ENCODE data around the gene PTX4. TPM values are rescaled to one million over a fixed set of nuclear protein-coding genes. Genes with fewer than 3 reads are reported as not detected.
A peak's percentile ranks its signal among the peaks of the same experiment; 100 is the strongest.

Gene PTX4
- polyA plus RNA-seq, 10 donors, result 0.13 to 1.5 (median 0.53) TPM

- DNase-seq, result no peak
Observed at GRCh38 chr16:1502092-1503004, 13.6 kb upstream of the PTX4 start.

DNA sequence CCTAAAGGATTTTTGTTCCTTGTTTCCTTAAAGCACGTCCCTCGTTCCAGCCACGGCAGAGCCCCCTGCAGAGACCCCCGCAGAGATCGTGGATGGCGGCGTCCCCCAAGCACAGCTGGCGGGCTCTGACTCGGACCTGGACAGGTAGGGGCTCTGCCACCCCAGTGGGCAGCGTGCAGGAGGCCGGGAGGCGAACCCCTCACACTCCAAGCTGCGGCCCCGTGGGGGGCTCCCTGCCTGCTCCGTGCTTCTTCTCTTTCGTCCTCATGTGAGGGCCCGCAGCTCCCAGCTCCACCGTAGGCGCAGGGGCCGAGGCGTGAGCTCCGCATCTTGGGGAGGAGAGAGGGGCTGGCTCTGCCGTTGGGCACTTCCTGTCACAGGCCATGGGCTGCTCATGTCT is 12.9 kb upstream of the PTX4 start:
- DNase-seq, result no peak

- no peak for DNase-seq
Observed at GRCh38 chr16:1500465-1501150, 11.9 kb upstream of the PTX4 start.

DNA sequence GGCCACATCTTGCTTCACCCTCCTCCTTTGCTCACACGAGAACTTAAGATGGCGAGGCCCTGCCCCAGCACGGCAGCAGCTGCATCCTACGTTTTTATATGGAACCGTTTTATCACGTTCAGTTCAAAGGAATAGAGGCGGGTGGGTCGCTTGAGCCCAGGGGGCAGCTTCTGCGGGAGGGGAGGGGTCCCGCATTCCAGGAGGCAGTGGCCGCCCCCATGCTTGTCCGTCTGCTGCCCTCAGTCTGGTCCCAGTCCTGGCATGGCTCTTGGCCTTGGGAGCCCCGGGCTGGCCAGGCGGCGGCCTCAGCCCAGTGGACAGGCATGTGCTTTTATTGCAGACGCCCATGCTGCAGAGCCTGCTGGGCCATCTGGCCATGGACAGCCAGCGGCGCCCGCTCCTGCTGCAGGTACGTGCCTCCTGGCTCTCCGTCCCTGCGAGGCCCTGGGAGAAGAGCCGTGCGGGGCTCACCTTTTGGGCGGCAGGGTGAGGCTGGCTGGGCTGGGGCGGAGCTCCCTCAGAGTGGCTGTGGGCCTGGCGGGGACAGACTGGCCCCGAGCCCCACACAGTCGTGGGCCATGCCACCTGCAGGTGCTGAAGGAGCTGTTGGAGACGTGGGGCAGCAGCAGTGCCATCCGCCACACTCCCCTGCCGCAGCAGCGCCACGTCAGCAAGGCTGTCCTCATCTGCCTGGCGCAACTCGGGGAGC is 11.2 kb upstream of the PTX4 start:
- DNase-seq, result no peak

DNA sequence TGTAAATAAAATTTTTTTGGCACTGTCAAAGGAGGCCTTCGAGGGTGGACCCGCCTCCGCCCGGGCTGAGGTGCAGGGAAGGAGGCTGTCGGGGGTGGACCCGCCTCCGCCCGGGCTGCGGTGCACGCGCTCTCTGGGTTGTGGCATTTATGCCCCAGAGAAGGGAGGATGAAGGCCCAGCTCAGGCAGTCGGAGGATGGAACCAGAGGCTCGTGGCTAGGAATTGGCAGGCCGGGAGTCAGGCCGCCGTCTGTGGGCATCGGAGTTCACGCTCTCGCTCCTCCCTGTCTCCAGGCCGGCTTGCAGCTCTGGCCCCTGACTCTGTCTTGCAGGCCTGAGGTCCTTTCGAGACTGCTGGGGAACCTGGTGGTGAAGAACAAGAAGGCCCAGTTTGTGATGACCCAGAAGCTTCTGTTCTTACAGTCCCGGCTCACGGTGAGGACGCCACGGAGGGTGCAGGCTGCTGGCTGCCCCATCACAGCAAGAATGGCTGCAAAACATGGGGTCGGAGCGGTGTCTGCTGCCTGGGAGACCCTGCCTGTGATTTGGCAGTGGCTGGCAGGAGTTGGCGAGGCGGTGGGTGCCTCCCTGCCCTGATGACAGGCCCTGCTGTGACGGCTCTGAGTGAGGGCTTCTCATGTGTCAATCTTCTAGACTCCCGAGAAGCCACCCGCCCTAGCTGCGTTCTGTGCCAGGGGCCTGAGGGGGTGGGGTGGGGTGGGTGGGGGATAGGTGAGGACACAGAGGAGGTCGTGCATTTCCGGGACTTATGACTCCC is 10.3 kb upstream of the PTX4 start:
- DNase-seq, result no peak

DNA sequence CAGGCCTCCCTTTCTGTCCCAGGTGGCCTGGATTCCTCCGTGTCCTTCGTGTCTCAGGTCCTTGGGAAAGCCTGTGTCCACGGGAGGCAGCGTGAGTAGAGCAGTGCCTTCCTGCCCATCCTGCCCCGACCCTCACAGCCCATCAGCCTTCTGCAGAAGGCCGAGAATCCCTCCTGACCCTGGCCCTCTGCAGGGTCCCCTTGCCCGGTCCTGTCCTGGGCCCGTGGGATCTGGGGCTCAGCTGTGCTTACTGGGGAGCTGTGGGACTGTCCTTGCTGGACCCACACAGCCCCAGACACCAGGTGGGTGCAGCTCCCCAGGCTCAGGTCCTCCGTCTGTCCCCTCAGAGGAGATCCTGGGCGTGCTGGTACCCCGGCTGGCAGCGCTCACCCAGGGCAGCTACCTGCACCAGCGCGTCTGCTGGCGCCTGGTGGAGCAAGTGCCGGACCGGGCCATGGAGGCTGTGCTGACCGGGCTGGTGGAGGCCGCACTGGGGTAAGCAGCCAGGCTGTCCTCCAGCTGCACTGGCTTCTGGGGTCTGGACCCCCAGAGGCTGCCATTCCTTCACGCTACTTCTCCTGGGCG is 8.4 kb upstream of the PTX4 start:
- no peak for DNase-seq

- DNase-seq, result no peak
Observed at GRCh38 chr16:1496464-1496863, 7.7 kb upstream of the PTX4 start.

- DNase-seq, result no peak
Observed at GRCh38 chr16:1495889-1496262, 7.1 kb upstream of the PTX4 start.

DNA sequence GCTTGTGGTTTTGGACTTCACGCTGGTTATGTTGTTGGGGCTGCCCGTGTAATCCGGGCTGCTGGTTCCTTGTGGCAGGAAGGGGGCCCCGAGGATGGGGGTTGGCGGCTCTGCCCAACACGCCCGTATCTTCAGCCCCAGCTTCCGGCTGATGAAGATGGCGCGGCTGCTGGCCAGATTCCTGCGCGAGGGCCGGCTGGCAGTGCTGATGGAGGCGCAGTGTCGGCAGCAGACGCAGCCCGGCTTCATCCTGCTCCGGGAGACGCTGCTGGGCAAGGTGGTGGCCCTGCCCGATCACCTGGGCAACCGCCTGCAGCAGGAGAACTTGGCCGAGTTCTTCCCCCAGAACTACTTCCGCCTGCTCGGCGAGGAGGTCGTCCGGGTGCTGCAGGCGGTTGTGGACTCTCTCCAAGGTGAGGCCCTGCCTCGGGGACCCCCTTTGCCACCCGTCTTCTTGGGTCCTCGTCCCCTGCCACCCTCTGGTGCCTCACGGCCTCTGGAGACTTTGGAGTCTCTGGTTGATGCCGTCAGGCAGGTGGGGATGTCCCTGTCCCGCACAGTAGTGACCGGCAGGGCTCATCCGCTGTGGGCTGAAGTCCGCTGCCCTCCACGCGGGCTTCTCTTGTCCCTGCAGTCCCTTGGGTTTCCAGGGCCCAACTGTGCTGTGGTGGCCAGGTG is 6.6 kb upstream of the PTX4 start:
- no peak for DNase-seq

DNA sequence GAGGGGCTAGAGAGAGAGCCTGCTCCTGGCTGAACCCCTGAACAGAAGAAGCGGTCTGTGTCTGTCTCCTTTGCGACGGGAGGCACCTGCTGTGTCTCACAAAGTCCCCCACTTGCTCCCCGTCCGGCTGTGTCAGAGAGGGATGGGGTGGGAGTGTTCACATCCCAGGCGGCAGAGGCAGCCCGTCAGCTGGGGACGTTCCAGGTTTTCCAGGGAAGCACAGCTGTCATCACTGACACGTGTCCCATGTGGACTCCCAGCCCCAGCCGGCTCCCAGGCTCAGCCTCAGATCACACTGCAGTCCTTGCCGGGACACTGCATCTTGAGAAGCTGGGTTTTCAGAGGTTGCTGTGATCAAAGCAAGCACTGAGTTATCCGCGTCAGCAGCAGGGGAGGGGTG is 6.0 kb upstream of the PTX4 start:
- peak; percentile 35 to 52 (median 49) for DNase-seq

DNA sequence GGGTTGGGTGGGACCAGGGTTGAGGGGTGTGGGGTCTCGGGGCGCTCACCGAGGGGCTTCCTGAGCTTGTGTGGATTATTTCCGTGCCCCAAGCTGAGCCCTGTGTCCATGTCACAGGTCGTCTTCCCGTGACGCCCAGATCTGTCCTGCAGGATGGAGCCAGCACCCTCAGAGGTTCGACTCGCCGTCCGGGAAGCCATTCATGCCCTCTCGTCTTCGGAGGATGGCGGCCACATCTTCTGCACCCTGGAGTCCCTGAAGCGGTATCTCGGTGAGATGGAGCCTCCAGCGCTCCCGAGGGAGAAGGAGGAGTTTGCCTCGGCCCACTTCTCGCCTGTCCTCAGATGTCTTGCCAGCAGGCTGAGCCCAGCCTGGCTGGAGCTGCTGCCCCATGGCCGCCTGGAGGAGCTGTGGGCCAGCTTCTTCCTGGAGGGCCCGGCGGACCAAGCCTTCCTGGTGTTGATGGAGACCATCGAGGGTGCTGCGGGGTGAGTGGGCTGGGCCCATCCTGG is 5.4 kb upstream of the PTX4 start:
- peak; percentile 23 to 56 (median 34) for DNase-seq

DNA sequence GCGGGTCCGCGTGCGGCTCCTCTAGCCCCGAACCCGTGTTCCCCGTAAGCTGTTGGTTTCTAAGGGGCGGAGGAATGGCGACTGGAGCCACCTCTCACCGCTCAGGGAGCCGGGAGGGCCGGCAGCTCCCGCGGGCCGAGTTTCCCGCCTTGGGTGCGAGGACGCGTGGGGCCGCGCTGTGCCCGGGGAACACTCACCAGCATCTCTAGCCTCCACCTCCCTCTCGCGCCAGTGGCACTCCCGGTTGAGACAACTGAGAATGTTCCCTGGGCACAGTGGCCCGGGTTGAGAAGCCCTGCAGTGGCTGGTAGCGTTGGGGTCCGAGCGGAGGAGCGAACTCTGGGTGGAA is 5.0 kb upstream of the PTX4 start:
- no peak for DNase-seq

DNA sequence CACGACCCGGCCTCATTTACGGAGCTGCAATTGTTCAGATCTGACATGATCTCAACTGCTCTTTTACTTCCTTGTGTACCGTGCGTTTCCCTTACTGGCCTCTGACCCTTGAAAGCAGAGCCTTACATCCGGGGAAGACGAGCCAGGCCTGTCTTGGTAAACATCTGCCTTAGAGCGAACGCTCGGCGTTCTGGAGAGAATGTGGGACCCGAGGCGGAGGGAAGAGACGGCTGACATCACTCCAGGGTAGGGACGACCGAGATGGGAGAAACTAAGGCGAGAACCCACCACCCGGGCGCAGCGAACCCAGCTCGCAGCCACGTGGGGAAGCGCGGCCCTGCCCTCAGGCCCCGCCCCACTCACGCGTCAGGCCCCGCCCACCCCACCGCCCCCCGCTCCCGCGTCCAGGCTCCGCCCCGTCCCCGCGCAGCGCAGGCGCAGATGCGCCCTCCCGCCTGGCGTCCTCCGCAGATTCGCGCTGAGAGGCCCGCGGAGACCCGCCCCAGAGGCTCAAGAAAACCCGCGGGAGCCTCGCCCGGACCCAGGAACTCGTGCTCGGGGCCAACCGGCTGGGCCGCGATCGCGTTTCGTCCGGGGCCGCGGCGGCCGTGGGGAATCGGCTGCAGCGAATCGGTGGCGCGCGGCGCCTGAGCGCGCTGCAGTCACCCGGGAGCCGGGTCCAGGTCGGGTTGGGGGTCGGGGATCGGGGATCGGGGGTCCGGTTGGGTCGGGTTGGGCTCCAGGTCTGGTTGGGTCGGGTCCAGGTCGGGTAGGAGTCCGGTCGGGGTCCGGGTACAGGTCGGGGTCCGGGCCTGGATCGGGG is 4.4 kb upstream of the PTX4 start, which contains the start of gene TELO2:
Gene TELO2, plus strand, starts transcription at position 438 of the 823 bp plus-strand sequence. CDS start 922 bp downstream, outside the sequence.
- DNase-seq, result peak; percentile 80 to 94 (median 91)

DNA sequence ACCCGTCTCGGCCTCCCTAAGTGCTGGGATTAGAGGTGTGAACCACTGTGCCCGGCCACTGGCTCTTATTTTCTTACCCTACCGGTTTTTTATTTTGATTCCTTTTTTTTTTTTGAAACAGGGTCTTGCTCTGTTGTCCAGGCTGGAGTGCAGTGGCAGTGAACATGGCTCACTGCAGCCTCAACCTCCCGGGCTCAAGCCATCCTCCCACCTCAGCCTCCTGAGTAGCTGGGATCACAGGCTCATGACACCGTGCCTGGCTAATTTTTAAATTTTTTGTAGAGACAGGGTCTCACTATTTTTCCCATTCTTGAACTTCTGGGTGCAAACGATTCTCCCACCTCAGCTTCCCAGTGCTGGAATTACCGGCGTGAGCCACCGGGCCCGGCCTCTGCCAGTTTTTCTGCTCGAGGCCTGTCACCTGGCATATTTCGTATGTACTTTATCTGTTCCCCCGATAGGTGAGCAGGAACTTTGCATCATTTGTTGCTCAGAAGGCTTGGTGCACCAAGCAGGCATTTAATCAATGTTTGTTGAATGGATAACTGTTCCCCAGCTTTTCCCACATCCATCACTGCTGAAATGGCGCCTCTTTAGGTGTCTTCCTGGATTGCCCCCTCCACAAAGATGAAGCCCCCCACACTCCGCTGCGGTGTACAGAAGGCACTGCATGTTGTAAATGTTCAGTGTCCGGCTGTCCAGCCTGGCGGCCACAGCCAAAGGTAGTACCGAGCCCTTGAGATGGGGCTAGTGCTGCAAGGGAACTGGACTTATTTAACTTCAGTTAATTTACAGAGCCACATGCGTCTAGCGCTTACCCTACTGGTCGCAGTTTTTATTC is 3.6 kb upstream of the PTX4 start:
- DNase-seq, result no peak

- DNase-seq, result no peak
Observed at GRCh38 chr16:1491327-1491726, 2.6 kb upstream of the PTX4 start.

DNA sequence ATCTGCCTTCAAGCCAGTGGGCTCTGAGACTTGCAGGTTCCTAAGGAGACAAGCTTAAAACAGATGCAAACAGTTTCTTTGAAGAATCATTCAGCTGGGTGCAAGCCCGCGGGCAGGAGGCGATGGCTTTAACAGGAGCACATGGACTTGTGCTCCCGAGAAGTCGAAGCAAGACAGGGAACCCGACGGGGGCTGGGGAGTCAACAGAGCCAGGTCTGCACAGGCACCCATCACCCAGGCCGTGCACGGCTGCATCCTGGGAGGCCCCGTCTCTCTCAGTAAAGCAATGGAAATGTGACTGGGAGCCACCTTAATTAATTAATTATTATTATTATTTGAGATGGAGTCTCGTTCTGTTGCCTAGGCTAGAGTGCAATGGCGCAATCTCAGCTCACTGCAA is 333 bp upstream of the PTX4 start:
- DNase-seq, result no peak

GRCh38 chr16:1488054-1488601 is 616 bp downstream of the PTX4 start:
- no peak for DNase-seq

GRCh38 chr16:1487395-1488053 is 1.2 kb downstream of the PTX4 start:
- no peak for DNase-seq

Data from muscle of back (tissue), 11 donors.